HL-60 (cell line): ENCODE data around the gene DLEC1.
"Not testable (repeated sequence)": the region's sequence is repeated elsewhere in the genome, so short reads cannot be mapped to it uniquely, and the experiment has no call there.

Experiments
- DNase-seq, 2 experiments: peaks; one replicate each; pipeline ENCODE4 v3.0.0-alpha.2; 2010 to 2020; ENCODE audit warnings: low read depth in 1 of 2, low spot score in 1 of 2
- H3K27ac ChIP-seq: fragments of 250-450 bp; sonication (Bioruptor Pico); replicated peaks from 2 replicates; pipeline ENCODE4 v1.5.1; 2020; ENCODE audit warnings: mild to moderate bottlenecking, moderate library complexity
- H3K27me3 ChIP-seq: fragments of 250-450 bp; sonication (Bioruptor Pico); 2 replicates; pipeline ENCODE4 v1.5.1; 2021; ENCODE audit warnings: mild to moderate bottlenecking, moderate library complexity; ENCODE audit not compliant: insufficient read depth, poor library complexity, severe bottlenecking
- H3K4me3 ChIP-seq: replicated peaks from 2 replicates; pipeline ENCODE4 v1.5.1; 2011; ENCODE audit warnings: mild to moderate bottlenecking, control low read depth, low read length; ENCODE audit not compliant: insufficient read depth
- GABPA ChIP-seq: IDR thresholded peaks from 2 replicates; pipeline ENCODE4 v1.6.1; 2012; ENCODE audit warnings: low read depth
- POLR2AphosphoS5 ChIP-seq: IDR thresholded peaks from 2 replicates; pipeline ENCODE4 v1.6.1; 2012; ENCODE audit warnings: low read depth
- SPI1 ChIP-seq: IDR thresholded peaks from 2 replicates; pipeline ENCODE4 v1.6.1; 2012; ENCODE audit warnings: low read depth, mild to moderate bottlenecking, borderline replicate concordance
- TF ChIP-seq, protein P1 (sequence below): IDR thresholded peaks from 2 replicates; pipeline ENCODE4 v1.6.1; 2012; ENCODE audit warnings: low read depth; ENCODE audit not compliant: insufficient replicate concordance
- TF ChIP-seq, protein P2 (sequence below): IDR thresholded peaks from one replicate; pipeline ENCODE4 v1.5.1; 2011; ENCODE audit warnings: low read length, control low read depth, inconsistent platforms; ENCODE audit not compliant: insufficient read depth

DLEC1 gene

DNA sequence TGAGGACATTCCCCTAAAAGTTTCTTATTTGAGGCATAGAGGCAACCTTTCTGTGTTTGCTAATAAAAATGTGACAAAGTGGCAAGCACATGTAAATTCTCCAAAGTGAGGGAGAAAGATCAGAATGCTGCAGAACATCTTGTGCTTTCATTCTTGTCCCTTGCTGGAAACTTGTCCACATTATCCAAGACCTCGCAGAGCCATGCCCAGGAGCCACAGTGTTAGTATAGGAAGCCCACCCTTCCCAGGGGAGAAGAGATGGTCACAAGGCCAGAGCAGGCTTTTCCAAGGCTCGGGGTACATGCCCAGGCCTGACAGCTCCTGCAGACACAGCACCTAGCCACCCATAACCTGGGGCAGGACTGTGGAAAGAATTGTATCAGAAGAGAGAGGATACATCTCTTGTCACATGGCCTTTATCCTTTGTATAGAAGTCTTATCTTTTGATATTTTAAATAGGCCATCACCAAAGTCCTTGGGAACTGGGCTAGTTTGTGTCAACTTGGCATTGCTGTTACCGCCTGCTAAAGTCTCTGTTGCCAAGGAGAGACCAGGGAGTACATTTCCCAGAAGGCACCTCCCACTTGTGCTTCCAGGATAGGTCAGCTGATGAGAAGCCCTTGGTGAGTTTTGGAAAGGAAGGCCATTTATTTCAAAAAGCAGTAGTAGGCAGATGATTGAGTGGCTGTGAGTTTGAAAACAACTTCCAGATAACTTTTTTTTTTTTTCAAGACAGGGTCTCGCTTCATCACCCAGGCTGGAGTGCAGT lies 10.5 kb downstream of the DLEC1 start:
- TF ChIP-seq, protein P1, sequence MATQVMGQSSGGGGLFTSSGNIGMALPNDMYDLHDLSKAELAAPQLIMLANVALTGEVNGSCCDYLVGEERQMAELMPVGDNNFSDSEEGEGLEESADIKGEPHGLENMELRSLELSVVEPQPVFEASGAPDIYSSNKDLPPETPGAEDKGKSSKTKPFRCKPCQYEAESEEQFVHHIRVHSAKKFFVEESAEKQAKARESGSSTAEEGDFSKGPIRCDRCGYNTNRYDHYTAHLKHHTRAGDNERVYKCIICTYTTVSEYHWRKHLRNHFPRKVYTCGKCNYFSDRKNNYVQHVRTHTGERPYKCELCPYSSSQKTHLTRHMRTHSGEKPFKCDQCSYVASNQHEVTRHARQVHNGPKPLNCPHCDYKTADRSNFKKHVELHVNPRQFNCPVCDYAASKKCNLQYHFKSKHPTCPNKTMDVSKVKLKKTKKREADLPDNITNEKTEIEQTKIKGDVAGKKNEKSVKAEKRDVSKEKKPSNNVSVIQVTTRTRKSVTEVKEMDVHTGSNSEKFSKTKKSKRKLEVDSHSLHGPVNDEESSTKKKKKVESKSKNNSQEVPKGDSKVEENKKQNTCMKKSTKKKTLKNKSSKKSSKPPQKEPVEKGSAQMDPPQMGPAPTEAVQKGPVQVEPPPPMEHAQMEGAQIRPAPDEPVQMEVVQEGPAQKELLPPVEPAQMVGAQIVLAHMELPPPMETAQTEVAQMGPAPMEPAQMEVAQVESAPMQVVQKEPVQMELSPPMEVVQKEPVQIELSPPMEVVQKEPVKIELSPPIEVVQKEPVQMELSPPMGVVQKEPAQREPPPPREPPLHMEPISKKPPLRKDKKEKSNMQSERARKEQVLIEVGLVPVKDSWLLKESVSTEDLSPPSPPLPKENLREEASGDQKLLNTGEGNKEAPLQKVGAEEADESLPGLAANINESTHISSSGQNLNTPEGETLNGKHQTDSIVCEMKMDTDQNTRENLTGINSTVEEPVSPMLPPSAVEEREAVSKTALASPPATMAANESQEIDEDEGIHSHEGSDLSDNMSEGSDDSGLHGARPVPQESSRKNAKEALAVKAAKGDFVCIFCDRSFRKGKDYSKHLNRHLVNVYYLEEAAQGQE, result no peak
- no peak for TF ChIP-seq SPI1
- TF ChIP-seq, protein P2, sequence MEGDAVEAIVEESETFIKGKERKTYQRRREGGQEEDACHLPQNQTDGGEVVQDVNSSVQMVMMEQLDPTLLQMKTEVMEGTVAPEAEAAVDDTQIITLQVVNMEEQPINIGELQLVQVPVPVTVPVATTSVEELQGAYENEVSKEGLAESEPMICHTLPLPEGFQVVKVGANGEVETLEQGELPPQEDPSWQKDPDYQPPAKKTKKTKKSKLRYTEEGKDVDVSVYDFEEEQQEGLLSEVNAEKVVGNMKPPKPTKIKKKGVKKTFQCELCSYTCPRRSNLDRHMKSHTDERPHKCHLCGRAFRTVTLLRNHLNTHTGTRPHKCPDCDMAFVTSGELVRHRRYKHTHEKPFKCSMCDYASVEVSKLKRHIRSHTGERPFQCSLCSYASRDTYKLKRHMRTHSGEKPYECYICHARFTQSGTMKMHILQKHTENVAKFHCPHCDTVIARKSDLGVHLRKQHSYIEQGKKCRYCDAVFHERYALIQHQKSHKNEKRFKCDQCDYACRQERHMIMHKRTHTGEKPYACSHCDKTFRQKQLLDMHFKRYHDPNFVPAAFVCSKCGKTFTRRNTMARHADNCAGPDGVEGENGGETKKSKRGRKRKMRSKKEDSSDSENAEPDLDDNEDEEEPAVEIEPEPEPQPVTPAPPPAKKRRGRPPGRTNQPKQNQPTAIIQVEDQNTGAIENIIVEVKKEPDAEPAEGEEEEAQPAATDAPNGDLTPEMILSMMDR, result no peak
- no peak for TF ChIP-seq POLR2AphosphoS5
- no peak for TF ChIP-seq GABPA

DNA sequence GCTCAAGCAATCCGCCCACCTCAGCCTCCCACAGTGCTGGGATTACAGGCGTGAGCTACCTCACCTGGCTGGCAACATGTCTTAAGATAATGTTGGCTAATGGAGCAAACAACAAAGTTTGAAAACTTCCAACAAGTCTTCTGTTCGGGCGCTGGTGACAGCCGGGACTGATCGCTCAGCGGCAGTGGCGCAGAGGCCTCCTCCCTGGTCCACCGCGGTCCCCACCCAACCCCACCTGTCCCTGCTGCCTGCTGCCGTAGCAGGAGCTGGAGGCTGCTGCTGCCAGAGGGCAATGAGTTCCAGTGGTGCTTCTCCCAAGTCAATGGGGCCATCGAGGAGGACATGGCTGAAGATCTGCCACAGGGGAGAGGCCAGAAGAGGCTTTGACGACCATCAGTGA lies 12.1 kb downstream of the DLEC1 start:
- no peak for DNase-seq
- Histone ChIP-seq H3K27me3 (peaks cover 5% of the 10 kb centered on the region), H3K27ac (no peak overlapping the region), H3K4me3 (no peak overlapping the region)
- TF ChIP-seq, protein P2, result no peak
- TF ChIP-seq, protein P1, result no peak

More for the DNA sequence above, 10.5 kb downstream of the DLEC1 start:
- no peak overlapping the region for H3K27ac ChIP-seq
- H3K27me3 ChIP-seq, result peaks cover 5% of the 10 kb centered on the region
- no peak for DNase-seq
- H3K4me3 ChIP-seq, result no peak overlapping the region

DNA sequence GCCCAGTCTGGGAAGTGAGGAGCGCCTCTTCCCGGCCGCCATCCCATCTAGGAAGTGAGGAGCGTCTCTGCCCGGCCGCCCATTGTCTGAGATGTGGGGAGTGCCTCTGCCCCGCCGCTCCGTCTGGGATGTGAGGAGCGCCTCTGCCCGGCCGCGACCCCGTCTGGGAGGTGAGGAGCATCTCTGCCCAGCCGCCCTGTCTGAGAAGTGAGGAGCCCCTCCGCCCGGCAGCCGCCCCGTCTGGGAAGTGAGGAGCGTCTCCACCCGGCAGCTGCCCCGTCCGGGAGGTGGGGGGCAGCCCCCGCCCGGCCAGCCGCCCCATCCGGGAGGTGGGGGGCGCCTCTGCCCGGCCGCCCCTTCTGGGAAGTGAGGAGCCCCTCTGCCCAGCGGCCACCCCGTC lies 14.3 kb downstream of the DLEC1 start:
- not testable (repeated sequence) for H3K27ac ChIP-seq, H3K27me3 ChIP-seq, H3K4me3 ChIP-seq, DNase-seq

DNA sequence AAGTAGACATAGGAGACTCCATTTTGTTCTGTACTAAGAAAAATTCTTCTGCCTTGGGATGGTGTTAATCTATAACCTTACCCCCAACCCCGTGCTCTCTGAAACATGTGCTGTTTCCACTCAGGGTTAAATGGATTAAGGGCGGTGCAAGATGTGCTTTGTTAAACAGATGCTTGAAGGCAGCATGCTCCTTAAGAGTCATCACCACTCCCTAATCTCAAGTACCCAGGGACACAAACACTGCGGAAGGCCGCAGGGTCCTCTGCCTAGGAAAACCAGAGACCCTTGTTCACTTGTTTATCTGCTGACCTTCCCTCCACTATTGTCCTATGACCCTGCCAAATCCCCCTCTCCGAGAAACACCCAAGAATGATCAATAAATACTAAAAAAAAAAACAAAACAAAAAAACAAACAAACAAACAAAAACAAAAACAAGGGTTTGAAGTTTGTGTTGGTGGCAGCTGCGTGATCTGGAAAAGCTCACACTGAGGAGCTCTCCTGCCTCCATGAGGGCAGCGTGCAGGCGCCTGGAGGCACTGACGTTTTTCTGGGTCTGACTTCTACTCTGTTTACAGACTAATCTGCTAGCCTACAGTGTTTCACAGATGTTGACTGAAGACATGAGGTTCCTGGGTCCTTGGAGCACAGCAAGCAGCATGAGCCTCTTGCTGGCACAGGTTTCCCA lies 14.9 kb downstream of the DLEC1 start:
- H3K27ac ChIP-seq, H3K4me3 ChIP-seq, H3K27me3 ChIP-seq, DNase-seq: not testable (repeated sequence)

DNA sequence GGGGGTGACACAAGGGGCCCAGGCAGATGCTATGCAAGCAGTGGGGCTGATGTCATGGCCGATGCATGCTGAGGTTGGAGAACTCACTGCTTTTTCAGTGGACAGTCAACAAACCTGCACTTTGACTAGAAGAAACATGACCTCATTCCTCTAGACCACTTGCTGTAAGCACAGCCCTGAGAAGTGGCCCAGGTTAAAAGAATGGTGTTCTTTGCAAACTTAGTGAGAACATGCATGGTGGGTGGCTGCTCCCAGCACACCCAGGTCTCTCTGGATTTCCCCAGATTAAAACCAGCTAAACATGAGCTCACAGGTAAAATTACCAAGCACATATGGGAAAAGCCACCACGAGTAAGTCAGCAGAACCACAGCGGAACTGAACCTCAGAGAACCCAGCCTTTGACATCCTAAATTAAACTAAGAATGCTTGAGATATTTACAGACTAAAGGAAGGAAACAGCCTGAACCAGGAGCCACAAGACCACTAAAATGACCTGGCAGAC lies 15.5 kb downstream of the DLEC1 start:
- H3K27ac ChIP-seq, result no peak overlapping the region
- no peak overlapping the region for H3K4me3 ChIP-seq
- TF ChIP-seq, protein P2, result no peak
- no peak for TF ChIP-seq GABPA
- TF ChIP-seq, protein P1, result no peak
- no peak for TF ChIP-seq SPI1
- TF ChIP-seq POLR2AphosphoS5, result no peak
- no peak for DNase-seq
- H3K27me3 ChIP-seq, result no peaks in the 10 kb centered on the region
